K562 (cell line): ENCODE data around the gene PTTG1IP. TPM values are rescaled to one million over a fixed set of nuclear protein-coding genes. Genes with fewer than 3 reads are reported as not detected.

Experiments
- COPS2 ChIP-seq: fragments of 450-650 bp; conservative IDR thresholded peaks from 2 replicates; pipeline ENCODE4 v1.6.1; 2016; ENCODE audit warnings: mild to moderate bottlenecking, moderate library complexity
- CTBP1 ChIP-seq: fragments of 450-650 bp; IDR thresholded peaks from 2 replicates; pipeline ENCODE4 v1.6.1; 2016; ENCODE audit warnings: borderline replicate concordance
- GABPB1 ChIP-seq: sonication (generic); formaldehyde crosslinking; IDR thresholded peaks from 2 replicates; pipeline ENCODE4 v1.8.0; 2022; ENCODE audit warnings: mild to moderate bottlenecking, missing genetic modification reagents
- GTF2F1 ChIP-seq: IDR thresholded peaks from 2 replicates; pipeline ENCODE4 v1.6.1; 2011; ENCODE audit warnings: low read depth, low read length, improper control_type of control experiment
- HDAC6 ChIP-seq: IDR thresholded peaks from 2 replicates; pipeline ENCODE4 v1.6.1; 2012; ENCODE audit warnings: low read depth, mild to moderate bottlenecking, control low read depth, inconsistent platforms, low read length, moderate library complexity
- NR2F6 ChIP-seq: fragments of 450-650 bp; formaldehyde crosslinking; IDR thresholded peaks from 2 replicates; pipeline ENCODE4 v1.4.0; 2020; ENCODE audit warnings: mild to moderate bottlenecking
- NRF1 ChIP-seq, 2 experiments: fragments of 450-650 bp; IDR thresholded peaks in 1 of 2; conservative IDR thresholded peaks in 1 of 2; 2 replicates each; pipeline ENCODE4 v1.6.1; 2014; ENCODE audit warnings: mild to moderate bottlenecking in 2 of 2
- PHF20 ChIP-seq: fragments of 450-650 bp; IDR thresholded peaks from 2 replicates; pipeline ENCODE4 v1.6.1; 2018; ENCODE audit not compliant: partially characterized antibody
- POLR2AphosphoS2 ChIP-seq: IDR thresholded peaks from 2 replicates; pipeline ENCODE4 v1.6.1; 2012; ENCODE audit warnings: low read length, improper control_type of control experiment
- SP1 ChIP-seq: sonication (generic); formaldehyde crosslinking; IDR thresholded peaks from 2 replicates; pipeline ENCODE4 v1.8.1; 2022; ENCODE audit warnings: mild to moderate bottlenecking, missing genetic modification reagents
- ZNF140 ChIP-seq: fragments of 250-450 bp; sonication (Bioruptor Pico); IDR thresholded peaks from 2 replicates; pipeline ENCODE4 v1.8.0; 2021; ENCODE audit warnings: moderate library complexity, mild to moderate bottlenecking, inconsistent platforms
- ZNF384 ChIP-seq: IDR thresholded peaks from 2 replicates; pipeline ENCODE4 v1.6.1; 2012; ENCODE audit warnings: low read depth, low read length, improper control_type of control experiment
- polyA plus RNA-seq, 8 experiments: library from polyadenylated mRNA; depleted of rRNA in 4 of 8; stranded (reverse) in 5 of 8; unstranded in 3 of 8; fragments of >200 nt; fragmentation: Nextera tagmentation in 2 of 8; fragmentation: Illumina TruSeq in 1 of 8; extraction: Ambion mirVana in 2 of 8; extraction: Trizol in 1 of 8; gene quantifications; 2 replicates each; pipeline versions ENCODE4 v1.2.1 to v1.2.3, GENCODE V29; 2011 to 2014; ENCODE audit warnings: inconsistent platforms in 1 of 8, missing spikeins in 1 of 8
- total RNA-seq, 7 experiments: library from RNA; depleted of rRNA in 6 of 7; stranded (reverse); fragments of >200 nt in 6 of 7; fragmentation: Illumina TruSeq in 2 of 7; extraction: Trizol in 2 of 7; gene quantifications; 2 replicates each; pipeline versions ENCODE4 v1.2.1 to v1.2.3, GENCODE V29; 2011 to 2021; ENCODE audit warnings: low replicate concordance in 1 of 7
- TF ChIP-seq, protein P1 (sequence below): fragments of 250-450 bp; sonication (Bioruptor Pico); IDR thresholded peaks from 2 replicates; pipeline ENCODE4 v1.8.0; 2022; ENCODE audit warnings: moderate library complexity, mild to moderate bottlenecking, inconsistent platforms
- TF ChIP-seq, protein P2 (sequence below): sonication (generic); formaldehyde crosslinking; IDR thresholded peaks from 2 replicates; pipeline ENCODE4 v1.8.0; 2023; ENCODE audit warnings: mild to moderate bottlenecking, missing genetic modification reagents
- TF ChIP-seq, protein P3 (sequence below): fragments of 250-450 bp; sonication (Bioruptor Pico); IDR thresholded peaks from 2 replicates; pipeline ENCODE4 v1.4.0; 2020; ENCODE audit warnings: borderline replicate concordance
- TF ChIP-seq, protein P4 (sequence below): fragments of 250-450 bp; sonication (Bioruptor Pico); IDR thresholded peaks from 2 replicates; pipeline ENCODE4 v1.5.0; 2021
- TF ChIP-seq, protein P5 (sequence below): sonication (generic); formaldehyde crosslinking; IDR thresholded peaks from 2 replicates; pipeline ENCODE4 v1.8.1; 2023; ENCODE audit warnings: mild to moderate bottlenecking, missing genetic modification reagents

The PTTG1IP gene
- total and polyA plus RNA-seq, 9 of the 15 experiments (the other 6 are each of a cell fraction or from before 2014, with no cell fraction given): 5.0 to 99.3 (median 82.4) TPM

DNA sequence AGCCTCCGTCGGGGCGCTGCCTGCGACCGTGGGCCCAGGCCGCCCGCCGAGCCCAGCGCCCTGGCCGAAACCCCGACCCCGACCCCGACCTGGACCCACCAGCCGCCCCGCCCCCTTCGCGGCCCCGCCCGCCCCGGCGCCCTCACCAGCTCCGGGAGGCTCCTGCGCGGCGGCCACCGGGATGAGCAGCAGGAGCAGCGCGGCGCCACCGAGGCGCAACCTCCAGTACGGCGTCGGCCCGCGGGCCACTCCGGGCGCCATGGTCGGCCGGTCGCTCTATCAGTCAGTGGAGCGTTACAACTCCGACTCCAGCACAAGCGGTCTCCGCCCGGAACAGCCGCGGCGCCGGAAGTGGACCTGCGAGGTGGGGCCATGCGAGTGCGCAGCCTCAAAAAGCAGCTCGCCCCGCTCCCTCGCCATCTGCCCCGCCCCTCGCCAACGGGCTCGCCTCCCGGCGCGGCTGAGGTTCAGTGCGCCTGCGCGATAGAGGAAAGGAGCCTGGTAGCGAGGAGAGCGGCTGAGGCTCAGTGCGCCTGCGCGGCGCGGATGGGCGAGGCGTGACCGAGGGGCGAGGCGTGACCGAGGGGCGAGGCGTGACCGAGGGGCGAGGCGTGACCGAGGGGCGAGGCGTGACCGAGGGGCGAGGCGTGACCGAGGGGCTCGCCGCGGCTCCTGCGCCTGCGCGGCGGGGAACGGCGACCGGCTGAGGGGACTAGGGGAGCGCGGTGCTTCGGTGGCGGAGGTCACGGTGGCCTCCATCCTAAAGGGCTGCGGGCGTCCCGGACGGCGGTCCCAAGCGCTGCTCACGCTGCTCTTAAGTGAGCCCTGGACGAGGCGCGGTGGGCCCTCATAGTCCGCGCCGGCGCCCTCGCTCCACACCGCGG, at the start of gene PTTG1IP (continued):
- TF ChIP-seq, protein P1, sequence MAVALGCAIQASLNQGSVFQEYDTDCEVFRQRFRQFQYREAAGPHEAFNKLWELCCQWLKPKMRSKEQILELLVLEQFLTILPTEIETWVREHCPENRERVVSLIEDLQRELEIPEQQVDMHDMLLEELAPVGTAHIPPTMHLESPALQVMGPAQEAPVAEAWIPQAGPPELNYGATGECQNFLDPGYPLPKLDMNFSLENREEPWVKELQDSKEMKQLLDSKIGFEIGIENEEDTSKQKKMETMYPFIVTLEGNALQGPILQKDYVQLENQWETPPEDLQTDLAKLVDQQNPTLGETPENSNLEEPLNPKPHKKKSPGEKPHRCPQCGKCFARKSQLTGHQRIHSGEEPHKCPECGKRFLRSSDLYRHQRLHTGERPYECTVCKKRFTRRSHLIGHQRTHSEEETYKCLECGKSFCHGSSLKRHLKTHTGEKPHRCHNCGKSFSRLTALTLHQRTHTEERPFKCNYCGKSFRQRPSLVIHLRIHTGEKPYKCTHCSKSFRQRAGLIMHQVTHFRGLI: no peak
- TF ChIP-seq COPS2: no peak
- TF ChIP-seq GABPB1 (CRISPR knock-in tag): peak; percentile 91
- TF ChIP-seq NR2F6 (CRISPR knock-in tag): peak; percentile 53; the same call in 1 of the 2 replicates
- TF ChIP-seq ZNF140 (CRISPR knock-in tag): no peak
- TF ChIP-seq, protein P2, sequence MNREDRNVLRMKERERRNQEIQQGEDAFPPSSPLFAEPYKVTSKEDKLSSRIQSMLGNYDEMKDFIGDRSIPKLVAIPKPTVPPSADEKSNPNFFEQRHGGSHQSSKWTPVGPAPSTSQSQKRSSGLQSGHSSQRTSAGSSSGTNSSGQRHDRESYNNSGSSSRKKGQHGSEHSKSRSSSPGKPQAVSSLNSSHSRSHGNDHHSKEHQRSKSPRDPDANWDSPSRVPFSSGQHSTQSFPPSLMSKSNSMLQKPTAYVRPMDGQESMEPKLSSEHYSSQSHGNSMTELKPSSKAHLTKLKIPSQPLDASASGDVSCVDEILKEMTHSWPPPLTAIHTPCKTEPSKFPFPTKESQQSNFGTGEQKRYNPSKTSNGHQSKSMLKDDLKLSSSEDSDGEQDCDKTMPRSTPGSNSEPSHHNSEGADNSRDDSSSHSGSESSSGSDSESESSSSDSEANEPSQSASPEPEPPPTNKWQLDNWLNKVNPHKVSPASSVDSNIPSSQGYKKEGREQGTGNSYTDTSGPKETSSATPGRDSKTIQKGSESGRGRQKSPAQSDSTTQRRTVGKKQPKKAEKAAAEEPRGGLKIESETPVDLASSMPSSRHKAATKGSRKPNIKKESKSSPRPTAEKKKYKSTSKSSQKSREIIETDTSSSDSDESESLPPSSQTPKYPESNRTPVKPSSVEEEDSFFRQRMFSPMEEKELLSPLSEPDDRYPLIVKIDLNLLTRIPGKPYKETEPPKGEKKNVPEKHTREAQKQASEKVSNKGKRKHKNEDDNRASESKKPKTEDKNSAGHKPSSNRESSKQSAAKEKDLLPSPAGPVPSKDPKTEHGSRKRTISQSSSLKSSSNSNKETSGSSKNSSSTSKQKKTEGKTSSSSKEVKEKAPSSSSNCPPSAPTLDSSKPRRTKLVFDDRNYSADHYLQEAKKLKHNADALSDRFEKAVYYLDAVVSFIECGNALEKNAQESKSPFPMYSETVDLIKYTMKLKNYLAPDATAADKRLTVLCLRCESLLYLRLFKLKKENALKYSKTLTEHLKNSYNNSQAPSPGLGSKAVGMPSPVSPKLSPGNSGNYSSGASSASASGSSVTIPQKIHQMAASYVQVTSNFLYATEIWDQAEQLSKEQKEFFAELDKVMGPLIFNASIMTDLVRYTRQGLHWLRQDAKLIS (CRISPR knock-in tag): peak; percentile 58; the same call in 1 of the 2 replicates
- TF ChIP-seq CTBP1: peak; percentile 78; the same call in 1 of the 2 replicates
- no peak for TF ChIP-seq ZNF384
- TF ChIP-seq PHF20: peak; percentile 51
- TF ChIP-seq SP1 (CRISPR knock-in tag): peak; percentile 67; the same call in 1 of the 2 replicates
- TF ChIP-seq, protein P3, sequence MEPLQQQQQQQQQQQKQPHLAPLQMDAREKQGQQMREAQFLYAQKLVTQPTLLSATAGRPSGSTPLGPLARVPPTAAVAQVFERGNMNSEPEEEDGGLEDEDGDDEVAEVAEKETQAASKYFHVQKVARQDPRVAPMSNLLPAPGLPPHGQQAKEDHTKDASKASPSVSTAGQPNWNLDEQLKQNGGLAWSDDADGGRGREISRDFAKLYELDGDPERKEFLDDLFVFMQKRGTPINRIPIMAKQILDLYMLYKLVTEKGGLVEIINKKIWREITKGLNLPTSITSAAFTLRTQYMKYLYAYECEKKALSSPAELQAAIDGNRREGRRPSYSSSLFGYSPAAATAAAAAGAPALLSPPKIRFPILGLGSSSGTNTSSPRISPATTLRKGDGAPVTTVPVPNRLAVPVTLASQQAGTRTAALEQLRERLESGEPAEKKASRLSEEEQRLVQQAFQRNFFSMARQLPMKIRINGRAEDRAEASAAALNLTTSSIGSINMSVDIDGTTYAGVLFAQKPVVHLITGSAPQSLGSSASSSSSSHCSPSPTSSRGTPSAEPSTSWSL (CRISPR knock-in tag): peak; percentile 88; the same call in 1 of the 2 replicates
- TF ChIP-seq POLR2AphosphoS2: peak; percentile 74; the same call in 1 of the 2 replicates
- TF ChIP-seq, protein P4, sequence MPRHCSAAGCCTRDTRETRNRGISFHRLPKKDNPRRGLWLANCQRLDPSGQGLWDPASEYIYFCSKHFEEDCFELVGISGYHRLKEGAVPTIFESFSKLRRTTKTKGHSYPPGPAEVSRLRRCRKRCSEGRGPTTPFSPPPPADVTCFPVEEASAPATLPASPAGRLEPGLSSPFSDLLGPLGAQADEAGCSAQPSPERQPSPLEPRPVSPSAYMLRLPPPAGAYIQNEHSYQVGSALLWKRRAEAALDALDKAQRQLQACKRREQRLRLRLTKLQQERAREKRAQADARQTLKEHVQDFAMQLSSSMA (CRISPR knock-in tag): peak; percentile 31; the same call in 1 of the 2 replicates
- no peak for TF ChIP-seq GTF2F1
- peak; percentile 100 for TF ChIP-seq NRF1 (conservative IDR thresholded peaks at IDR 0.05 in 1 of 2, IDR thresholded peaks at IDR 0.05 in 1 of 2)
- TF ChIP-seq, protein P5, sequence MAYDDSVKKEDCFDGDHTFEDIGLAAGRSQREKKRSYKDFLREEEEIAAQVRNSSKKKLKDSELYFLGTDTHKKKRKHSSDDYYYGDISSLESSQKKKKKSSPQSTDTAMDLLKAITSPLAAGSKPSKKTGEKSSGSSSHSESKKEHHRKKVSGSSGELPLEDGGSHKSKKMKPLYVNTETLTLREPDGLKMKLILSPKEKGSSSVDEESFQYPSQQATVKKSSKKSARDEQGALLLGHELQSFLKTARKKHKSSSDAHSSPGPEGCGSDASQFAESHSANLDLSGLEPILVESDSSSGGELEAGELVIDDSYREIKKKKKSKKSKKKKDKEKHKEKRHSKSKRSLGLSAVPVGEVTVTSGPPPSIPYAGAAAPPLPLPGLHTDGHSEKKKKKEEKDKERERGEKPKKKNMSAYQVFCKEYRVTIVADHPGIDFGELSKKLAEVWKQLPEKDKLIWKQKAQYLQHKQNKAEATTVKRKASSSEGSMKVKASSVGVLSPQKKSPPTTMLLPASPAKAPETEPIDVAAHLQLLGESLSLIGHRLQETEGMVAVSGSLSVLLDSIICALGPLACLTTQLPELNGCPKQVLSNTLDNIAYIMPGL (CRISPR knock-in tag): peak; percentile 72; the same call in 1 of the 2 replicates
- no peak for TF ChIP-seq HDAC6
